Ovary (tissue), 9 donors: ENCODE measurements around the gene PPP6R2. TPM values are rescaled to one million over a fixed set of nuclear protein-coding genes. Genes with fewer than 3 reads are reported as not detected.

ENCODE experiments used
- DNase-seq, 5 donors: peaks; one replicate each; pipeline ENCODE4 v3.0.0-alpha.2; 2019 to 2020
- H3K27ac ChIP-seq, 2 donors: fragments of 200-600 bp; one replicate each; pipeline versions ENCODE4 v1.5.1 to v1.8.0; 2019 to 2022
- H3K27me3 ChIP-seq: fragments of 200-600 bp; one replicate; pipeline ENCODE4 v1.8.0; 2022
- H3K36me3 ChIP-seq: fragments of 200-600 bp; sonication (generic); one replicate; pipeline ENCODE4 v1.5.1; 2019
- H3K4me1 ChIP-seq: one replicate; pipeline ENCODE4 v1.8.1; 2013; ENCODE audit warnings: mild to moderate bottlenecking, moderate library complexity; ENCODE audit not compliant: insufficient read depth
- H3K4me3 ChIP-seq: fragments of 200-600 bp; sonication (generic); one replicate; pipeline ENCODE4 v1.5.1; 2017
- H3K9me3 ChIP-seq, 2 donors: fragments of 200-600 bp in 1 of 2; sonication (generic) in 1 of 2; one replicate each; pipeline versions ENCODE4 v1.5.1 to v1.8.1; 2013 to 2019; ENCODE audit warnings: mild to moderate bottlenecking in 1 of 2, moderate library complexity in 1 of 2
- EP300 ChIP-seq: sonication (generic); formaldehyde crosslinking; IDR thresholded peaks from one replicate; pipeline ENCODE4 v1.6.1; 2017; ENCODE audit warnings: antibody characterized with exemption
- POLR2A ChIP-seq: fragments of 450-650 bp; IDR thresholded peaks from one replicate; pipeline ENCODE4 v1.6.1; 2017; ENCODE audit warnings: antibody characterized with exemption, mild to moderate bottlenecking, moderate library complexity
- WGBS, 3 donors: extraction: QIAGEN DNeasy Blood & Tissue Kit in 1 of 3; methylation state at CpG; one replicate each; pipeline versions ENCODE4 v1.1.5 to v1.1.7; 2013 to 2017; 5-methylcytosine and 5-hydroxymethylcytosine counted together
- intact Hi-C, 4 donors: fragments of 100-400 bp; cut with DNase I; formaldehyde crosslinking; loops; one replicate each; pipeline versions ENCODE4 v1.11.0 to v1.15.1; 2022 to 2023
- polyA plus RNA-seq, 2 donors: library from polyadenylated mRNA; stranded (reverse); fragments of 200-250 nt in 1 of 2; fragments of 350-450 nt in 1 of 2; fragmentation: Illumina TruSeq in 1 of 2; extraction: RNeasy Lipid Tissue Mini Kit (QIAGEN cat#74804) in 1 of 2; gene quantifications; one replicate each; pipeline ENCODE4 v1.2.3, GENCODE V29; 2013 to 2014
- total RNA-seq, 7 donors: library from RNA; depleted of rRNA in 2 of 7; stranded (reverse); fragments of >200 nt in 2 of 7; fragmentation: NEBNext Ultra II Directional in 3 of 7; extraction: Animal tissue kit (Norgen Biotek cat#: 25700) in 3 of 7; gene quantifications; one replicate each; pipeline versions ENCODE4 v1.1.0 to v1.2.4, GENCODE V29; 2016 to 2023
- TF ChIP-seq, protein P1 (sequence below), 3 donors: fragments of 450-650 bp in 2 of 3; fragments of 200-600 bp in 1 of 3; IDR thresholded peaks; one replicate each; pipeline versions ENCODE4 v1.5.1 to v1.8.0; 2016 to 2022; ENCODE audit warnings: antibody characterized with exemption in 3 of 3, mild to moderate bottlenecking in 1 of 3
- donor health status: DM: no; HTN: no; CAD: no; lungs with moderate emphysema.
- donor health status: DM: no; HTN: no; CAD: no.
- donor health status: Bipolar disorder and iron deficiency.
- donor health status: DM: yes; HTN: yes; CAD: no.
- donor health status: DM: no; HTN: no; CAD: no.
- donor health status: DM: yes; HTN: yes; CAD: no.

The PPP6R2 gene
- total and polyA plus RNA-seq, 9 donors: 8.2 to 52.9 (median 35.1) TPM

- no peaks in the 10 kb centered on the region for H3K4me1 ChIP-seq
- no peaks in the 10 kb centered on the region for H3K9me3 ChIP-seq
- no peak overlapping the region for H3K4me3 ChIP-seq
- H3K36me3 ChIP-seq: no peaks in the 10 kb centered on the region
- no peak for DNase-seq
- intact Hi-C loops: loop anchor here in 2 of 4 donors (5.0 kb wide), 1 partner anchor 72 kb away; no protein-coding TSS in a partner anchor
- no peak for TF ChIP-seq POLR2A
- TF ChIP-seq, protein P1, sequence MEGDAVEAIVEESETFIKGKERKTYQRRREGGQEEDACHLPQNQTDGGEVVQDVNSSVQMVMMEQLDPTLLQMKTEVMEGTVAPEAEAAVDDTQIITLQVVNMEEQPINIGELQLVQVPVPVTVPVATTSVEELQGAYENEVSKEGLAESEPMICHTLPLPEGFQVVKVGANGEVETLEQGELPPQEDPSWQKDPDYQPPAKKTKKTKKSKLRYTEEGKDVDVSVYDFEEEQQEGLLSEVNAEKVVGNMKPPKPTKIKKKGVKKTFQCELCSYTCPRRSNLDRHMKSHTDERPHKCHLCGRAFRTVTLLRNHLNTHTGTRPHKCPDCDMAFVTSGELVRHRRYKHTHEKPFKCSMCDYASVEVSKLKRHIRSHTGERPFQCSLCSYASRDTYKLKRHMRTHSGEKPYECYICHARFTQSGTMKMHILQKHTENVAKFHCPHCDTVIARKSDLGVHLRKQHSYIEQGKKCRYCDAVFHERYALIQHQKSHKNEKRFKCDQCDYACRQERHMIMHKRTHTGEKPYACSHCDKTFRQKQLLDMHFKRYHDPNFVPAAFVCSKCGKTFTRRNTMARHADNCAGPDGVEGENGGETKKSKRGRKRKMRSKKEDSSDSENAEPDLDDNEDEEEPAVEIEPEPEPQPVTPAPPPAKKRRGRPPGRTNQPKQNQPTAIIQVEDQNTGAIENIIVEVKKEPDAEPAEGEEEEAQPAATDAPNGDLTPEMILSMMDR (IDR thresholded peaks at IDR 0.05): no peak
- TF ChIP-seq EP300: no peak
- WGBS, 3 donors: 91 to 99% (median 96%) methylated on average over 4 of the region's 4 CpGs
- no peaks in the 10 kb centered on the region for H3K27me3 ChIP-seq
- no peak overlapping the region for H3K27ac ChIP-seq
Observed at GRCh38 chr22:50338860-50339462, 4.2 kb upstream of the PPP6R2 start.

- 78 to 79% (median 78%) methylated on average over 12 of the region's 12 CpGs for WGBS, 3 donors
- Histone ChIP-seq H3K27ac (no peak overlapping the region), H3K4me3 (no peak overlapping the region), H3K9me3 (no peaks in the 10 kb centered on the region), H3K27me3 (no peaks in the 10 kb centered on the region), H3K36me3 (no peaks in the 10 kb centered on the region), H3K4me1 (no peaks in the 10 kb centered on the region)
- TF ChIP-seq POLR2A (no peak), EP300 (no peak)
- TF ChIP-seq, protein P1 (IDR thresholded peaks at IDR 0.05): no peak
- no peak for DNase-seq
- intact Hi-C loops: loop anchor here in 3 of 4 donors (5.0 kb wide), 4 partner anchors 63 to 98 kb away; partner anchors contain the start of gene HDAC10 (in 2 of the 3)
Observed at GRCh38 chr22:50339945-50340879, 2.9 kb upstream of the PPP6R2 start.

GRCh38 chr22:50341977-50342650 lies 1.0 kb upstream of the PPP6R2 start:
- peaks cover 4% of the 10 kb centered on the region for H3K4me1 ChIP-seq
- WGBS, 3 donors: 13 to 14% (median 13%) methylated on average over 25 to 26 of the region's 26 CpGs
- H3K27me3 ChIP-seq: no peaks in the 10 kb centered on the region
- peak overlapping the region; percentile 93 for H3K4me3 ChIP-seq
- H3K27ac ChIP-seq: peak overlapping the region in 1 of 2 donors; percentile 29
- intact Hi-C loops: loop anchor here in 3 of 4 donors (5.0 kb wide), 3 partner anchors 65 to 100 kb away; partner anchors contain the start of gene HDAC10 (in 2 of the 3)
- peak; percentile 86 to 93 (median 90) for DNase-seq
- no peaks in the 10 kb centered on the region for H3K36me3 ChIP-seq
- TF ChIP-seq POLR2A: no peak
- TF ChIP-seq, protein P1 (IDR thresholded peaks at IDR 0.05): peak; percentile 92 to 96 (median 92)
- no peak for TF ChIP-seq EP300
- no peaks in the 10 kb centered on the region for H3K9me3 ChIP-seq

DNA sequence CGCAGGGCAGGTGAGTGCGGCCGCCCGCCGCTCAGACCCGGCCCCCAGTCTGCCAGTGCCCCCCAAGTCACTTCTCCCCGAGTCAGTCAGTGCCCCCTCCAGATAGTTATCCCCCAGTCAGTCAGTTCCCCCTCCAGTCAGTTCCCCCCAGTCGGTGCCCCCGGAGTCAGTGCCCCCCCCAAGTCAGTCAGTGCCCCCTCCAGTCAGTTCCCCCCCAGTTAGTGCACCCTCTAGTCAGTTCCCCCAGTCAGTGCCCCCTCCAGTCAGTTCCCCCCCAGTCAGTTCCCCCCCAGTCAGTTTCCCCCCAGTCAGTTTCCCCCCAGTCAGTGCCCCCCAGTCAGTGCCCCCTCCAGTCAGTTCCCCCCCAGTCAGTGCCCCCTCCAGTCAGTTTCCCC lies 411 bp downstream of the PPP6R2 start:
- intact Hi-C loops: loop anchor here in 3 of 4 donors (5.0 kb wide), 3 partner anchors 66 to 101 kb away; partner anchors contain the start of gene HDAC10 (in 2 of the 3)
- Histone ChIP-seq H3K27ac (peak overlapping the region; percentile 34 to 71), H3K27me3 (no peaks in the 10 kb centered on the region)

More for the DNA sequence above, 411 bp downstream of the PPP6R2 start:
- peak in 2 of 5 donors; percentile 25 to 33 for DNase-seq
- Histone ChIP-seq H3K9me3 (no peaks in the 10 kb centered on the region), H3K4me3 (peak overlapping the region; percentile 93), H3K4me1 (peaks cover 4% of the 10 kb centered on the region), H3K36me3 (no peaks in the 10 kb centered on the region)
- 0 to 3% (median 0%) methylated on average over 9 of the region's 9 CpGs for WGBS, 3 donors
- no peak for TF ChIP-seq POLR2A
- no peak for TF ChIP-seq EP300
- TF ChIP-seq, protein P1 (IDR thresholded peaks at IDR 0.05): no peak
